HG02943 (cell line): ENCODE results near the gene NPR3.

Experiments
- ATAC-seq: cut with Tn5 transposase; IDR thresholded peaks from one replicate; pipeline ENCODE4 v1.9.1; 2021; ENCODE audit warnings: mild to moderate bottlenecking, low read depth, moderate library complexity; ENCODE audit not compliant: unreplicated experiment

Gene NPR3

GRCh38 chr5:32754284-32754683, 43.2 kb downstream of the NPR3 start:
- no peak for ATAC-seq

DNA sequence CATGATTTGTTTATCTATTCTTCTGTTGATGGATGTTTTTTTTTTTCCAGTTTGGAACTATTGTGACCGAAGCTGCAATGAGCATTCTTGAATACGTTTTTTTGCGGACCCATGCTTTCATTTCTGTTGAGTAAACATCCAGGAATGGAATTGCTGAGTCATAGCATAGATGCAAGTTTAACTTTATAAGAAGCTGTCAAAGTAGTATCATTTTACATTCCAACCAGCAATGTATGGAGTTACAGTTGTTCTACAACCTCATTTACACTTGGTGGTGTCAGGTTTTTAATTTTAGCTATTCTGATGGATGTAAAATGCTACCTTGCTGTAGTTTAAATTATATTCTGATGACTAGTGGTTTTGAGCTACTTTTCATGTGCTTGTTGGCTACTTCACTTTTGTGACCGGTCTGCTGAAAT, 49.0 kb downstream of the NPR3 start:
- no peak for ATAC-seq

DNA sequence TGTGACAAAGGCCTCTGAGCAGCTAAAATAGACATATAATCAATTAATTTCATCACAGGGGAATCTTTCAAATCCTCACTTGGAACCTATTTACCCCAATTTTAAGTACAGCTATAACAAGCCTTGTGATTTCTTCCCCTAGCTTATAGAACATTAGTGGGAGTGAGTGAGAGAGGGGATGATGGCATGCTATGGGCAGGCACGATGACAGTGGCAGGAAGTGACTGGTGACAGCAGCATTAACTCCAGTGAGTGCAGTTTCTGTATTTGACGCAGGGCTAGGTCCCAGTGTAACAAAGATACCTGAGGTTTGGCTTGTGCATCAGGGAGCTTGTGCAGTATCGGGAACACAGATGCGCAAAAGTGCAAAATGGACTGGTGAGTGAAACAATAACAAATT, 54.1 kb downstream of the NPR3 start:
- no peak for ATAC-seq

- no peak for ATAC-seq
These were observed 56.9 kb downstream of the NPR3 start for GRCh38 chr5:32767948-32768467.

DNA sequence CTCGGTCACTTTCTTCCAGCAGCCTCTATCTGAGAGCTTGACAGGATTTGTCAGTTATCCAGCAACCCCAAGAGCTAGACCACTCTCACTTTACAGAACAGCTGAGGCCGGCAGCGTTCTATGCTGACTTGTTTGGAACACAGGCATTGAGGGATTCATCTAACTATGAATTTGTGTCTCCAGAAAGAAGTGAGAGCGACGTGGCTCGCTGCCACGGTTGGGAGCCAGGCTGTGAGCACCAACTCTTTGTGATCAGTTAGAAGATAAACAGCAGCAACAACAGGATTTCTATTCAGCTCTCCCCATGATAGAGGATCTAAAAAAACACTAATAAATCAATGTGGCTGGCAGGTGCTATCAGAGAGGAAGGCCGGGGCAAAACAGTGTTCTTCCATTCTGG, 58.6 kb downstream of the NPR3 start:
- ATAC-seq = no peak

- ATAC-seq = no peak
These were observed 59.3 kb downstream of the NPR3 start for GRCh38 chr5:32770444-32770843.

- no peak for ATAC-seq
These were observed 59.9 kb downstream of the NPR3 start for GRCh38 chr5:32771037-32771436.

DNA sequence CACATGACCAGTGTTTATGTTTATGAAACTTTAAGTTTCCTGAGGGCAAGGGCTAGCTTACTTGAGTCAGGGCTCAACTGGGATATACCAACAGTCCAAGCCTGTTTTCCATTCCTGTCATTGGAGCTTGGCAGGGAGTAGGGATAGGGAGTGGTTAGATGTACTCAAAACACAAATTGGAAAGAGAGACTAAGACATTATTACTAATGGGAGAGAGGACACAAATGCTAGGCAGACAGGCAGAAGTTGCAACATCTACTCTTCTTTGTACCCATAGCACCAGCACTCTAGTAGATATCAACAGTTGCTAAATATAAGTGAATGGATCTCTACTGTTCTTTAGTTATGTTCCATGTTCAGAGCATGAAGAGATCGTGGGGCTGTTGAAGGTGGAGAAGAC, 62.8 kb downstream of the NPR3 start:
- ATAC-seq = no peak

- ATAC-seq = no peak
These were observed 65.1 kb downstream of the NPR3 start for GRCh38 chr5:32776200-32776599.

GRCh38 chr5:32777222-32777621, 66.1 kb downstream of the NPR3 start:
- ATAC-seq = peak; percentile 82

DNA sequence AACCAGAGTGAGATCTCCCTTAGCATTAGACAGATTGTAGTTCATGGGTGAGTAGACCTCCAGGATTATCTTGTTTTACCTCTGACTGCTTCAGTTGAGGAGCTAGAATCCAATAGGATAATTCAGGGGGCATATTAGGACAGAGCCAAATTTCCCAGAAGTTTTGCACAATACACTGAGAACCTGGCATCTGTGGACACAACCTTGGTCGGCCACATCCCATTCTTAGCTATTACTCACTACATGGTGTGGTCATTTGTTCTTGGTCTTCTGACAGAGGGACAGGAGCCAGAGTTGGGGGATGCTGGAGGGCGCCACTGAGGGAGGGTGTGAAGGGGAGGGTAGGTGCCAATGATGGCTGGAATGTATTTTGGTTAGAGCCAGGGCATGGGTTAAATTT, 66.6 kb downstream of the NPR3 start:
- ATAC-seq = no peak

DNA sequence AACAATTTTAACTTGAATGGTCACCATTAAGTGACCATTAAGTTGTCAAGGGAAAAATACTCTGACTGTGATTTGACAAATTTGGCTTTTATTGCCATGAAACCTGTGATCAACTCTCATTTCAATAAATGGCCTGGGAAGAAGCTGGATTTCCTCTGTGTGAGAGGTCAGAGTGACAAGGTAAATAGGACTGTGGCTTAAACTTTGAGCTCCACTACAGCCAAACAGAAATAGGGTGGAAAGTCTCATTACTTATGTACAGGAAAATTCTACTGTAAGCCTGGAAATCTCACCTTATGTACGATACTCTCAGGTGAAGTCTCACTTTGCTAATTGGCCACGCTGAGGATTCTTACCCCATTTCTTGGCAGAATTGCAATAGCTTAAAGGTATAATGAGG, 67.3 kb downstream of the NPR3 start:
- no peak for ATAC-seq

DNA sequence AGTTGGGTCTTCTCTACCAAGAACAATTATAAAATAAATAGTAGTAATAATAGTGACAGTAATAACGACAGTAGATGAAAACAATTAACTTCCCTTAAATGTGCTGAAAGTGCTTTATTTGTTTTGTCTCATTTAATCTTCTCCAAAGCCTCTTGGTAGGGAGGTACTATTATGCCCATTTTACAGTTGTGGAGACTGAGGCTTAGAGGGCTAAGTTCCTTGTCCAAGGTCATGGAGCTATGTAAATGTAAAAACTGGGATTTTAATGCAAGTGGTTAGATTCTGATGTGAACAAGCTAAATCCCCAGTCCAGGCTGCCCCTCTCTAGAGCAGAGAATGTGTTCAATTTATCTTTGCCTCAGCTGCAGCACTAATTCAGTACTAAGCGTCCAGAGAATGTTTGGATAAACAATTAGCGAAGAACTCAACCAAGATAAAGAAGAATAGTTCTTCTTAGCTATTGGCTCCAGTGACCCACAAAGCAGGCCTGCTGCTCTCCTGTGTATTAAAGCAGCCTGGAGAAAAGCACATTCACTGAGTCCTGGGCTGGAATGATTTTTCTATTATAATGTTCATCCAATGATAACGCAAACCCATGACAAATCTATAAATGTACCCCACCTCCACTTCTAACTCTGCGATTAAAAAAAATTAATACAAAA, 68.8 kb downstream of the NPR3 start:
- no peak for ATAC-seq

GRCh38 chr5:32780508-32780919, 69.4 kb downstream of the NPR3 start:
- ATAC-seq = no peak

DNA sequence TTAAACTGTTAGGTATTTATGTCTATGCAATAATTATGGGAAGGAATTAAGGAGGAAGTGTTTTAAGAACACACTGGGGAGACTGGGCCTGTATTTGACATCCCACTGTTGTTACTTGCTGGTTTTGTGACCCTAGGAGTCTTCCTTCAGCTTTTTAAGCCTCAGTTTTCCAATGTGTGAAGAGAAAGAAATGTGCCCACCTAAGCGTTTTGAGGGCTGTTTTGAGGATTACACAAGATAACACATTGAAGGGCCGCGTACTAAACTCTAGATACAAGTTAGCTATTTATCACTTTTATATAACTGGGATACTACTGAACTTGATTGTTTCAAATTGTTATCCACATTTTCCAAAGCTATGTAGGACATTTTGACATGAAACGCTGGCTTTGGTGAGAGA, 72.5 kb downstream of the NPR3 start:
- no peak for ATAC-seq

- ATAC-seq = peak; percentile 81
These were observed 74.6 kb downstream of the NPR3 start for GRCh38 chr5:32785611-32786254.

GRCh38 chr5:32786311-32786710, 75.2 kb downstream of the NPR3 start:
- no peak for ATAC-seq

- ATAC-seq = no peak
These were observed 79.4 kb downstream of the NPR3 start for GRCh38 chr5:32790411-32790951.

- ATAC-seq = no peak
These were observed 80.6 kb downstream of the NPR3 start for GRCh38 chr5:32791536-32792243.

GRCh38 chr5:32794086-32794485, 83.0 kb downstream of the NPR3 start:
- ATAC-seq = no peak

DNA sequence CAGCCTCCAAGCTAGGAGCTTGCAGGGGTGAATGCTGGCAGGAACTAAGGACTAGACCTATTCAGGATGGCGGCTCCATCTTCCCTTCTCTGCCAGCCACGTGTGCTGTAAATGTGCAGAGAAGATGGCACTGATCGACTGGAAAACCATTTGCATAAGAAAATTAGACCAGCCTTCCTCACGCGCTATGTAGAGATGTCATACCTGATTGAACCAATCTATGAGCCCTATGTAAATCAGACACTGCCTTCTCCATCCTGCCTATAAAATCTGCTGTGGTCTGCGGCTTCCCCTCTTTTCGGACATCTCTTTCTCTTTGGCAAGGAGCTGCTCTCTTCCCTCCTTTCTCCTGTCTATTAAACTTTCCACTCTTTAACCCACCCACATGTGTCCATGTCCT, 91.6 kb downstream of the NPR3 start:
- ATAC-seq = no peak
